IMR-90 (cell line): ENCODE results near the gene TGOLN2. TPM values are rescaled to one million over a fixed set of nuclear protein-coding genes. Genes with fewer than 3 reads are reported as not detected.

Experiments used
- ATAC-seq: fragments of 200-7000 bp; cut with Tn5 transposase; 2 replicates; pipeline ENCODE4 v1.9.1; 2020; ENCODE audit warnings: low read depth, mild to moderate bottlenecking, moderate library complexity
- BruUV-seq: library from RNA; stranded (reverse); fragments of 400-500 nt; replicated peaks from 2 replicates; lab custom pipeline; 2021; lab: Mats Ljungman, UMichigan
- CTCF ChIA-PET: fragments of 300-600 bp; formaldehyde crosslinking; extraction: SDS; loops from one replicate; lab custom pipeline; 2021; ENCODE audit warnings: antibody characterized with exemption; lab: Yijun Ruan, JAX
- POLR2A ChIA-PET: fragments of 300-600 bp; sonication (Branson Sonifier 250); formaldehyde crosslinking; loops from one replicate; lab custom pipeline; 2022; ENCODE audit warnings: antibody characterized with exemption; ENCODE audit not compliant: unreplicated experiment; lab: Charles Lee
- DNase-seq: peaks from one replicate; pipeline ENCODE4 v3.0.0; 2013
- H2AFZ ChIP-seq: replicated peaks from 2 replicates; pipeline ENCODE3; 2013; ENCODE audit warnings: low read length, mild to moderate bottlenecking; ENCODE audit not compliant: poor library complexity
- H2AK5ac ChIP-seq: 2 replicates; pipeline ENCODE4 v1.6.1; 2013; ENCODE audit warnings: low read depth, low read length, inconsistent platforms
- H2AK9ac ChIP-seq: replicated peaks from 2 replicates; pipeline ENCODE3; 2013; ENCODE audit warnings: mild to moderate bottlenecking, low read depth, low read length, moderate library complexity; ENCODE audit not compliant: poor library complexity
- H2BK120ac ChIP-seq: 2 replicates; pipeline ENCODE4 v1.6.1; 2013; ENCODE audit warnings: low read depth, low read length, inconsistent platforms
- H2BK15ac ChIP-seq: 3 replicates; pipeline ENCODE4 v1.6.1; 2013; ENCODE audit warnings: low read depth, low read length, inconsistent platforms
- H2BK20ac ChIP-seq: 2 replicates; pipeline ENCODE4 v1.6.1; 2013; ENCODE audit warnings: low read depth, mild to moderate bottlenecking, inconsistent platforms, low read length, moderate library complexity
- H2BK5ac ChIP-seq: 2 replicates; pipeline ENCODE4 v1.6.1; 2013; ENCODE audit warnings: mild to moderate bottlenecking, low read depth, low read length, inconsistent platforms; ENCODE audit not compliant: poor library complexity, severe bottlenecking
- H3K14ac ChIP-seq: replicated peaks from 2 replicates; pipeline ENCODE4 v1.6.1; 2013; ENCODE audit warnings: low read depth, low read length, inconsistent platforms
- H3K18ac ChIP-seq: 2 replicates; pipeline ENCODE4 v1.6.1; 2013; ENCODE audit warnings: low read depth, low read length, control low read depth
- H3K23ac ChIP-seq: 2 replicates; pipeline ENCODE4 v1.6.1; 2013; ENCODE audit warnings: low read depth, low read length, inconsistent platforms
- H3K27ac ChIP-seq: 2 replicates; pipeline ENCODE4 v1.5.1; 2013; ENCODE audit warnings: mild to moderate bottlenecking, control low read depth, low read length; ENCODE audit not compliant: insufficient read depth
- H3K27me3 ChIP-seq: 2 replicates; pipeline ENCODE4 v1.6.1; 2013; ENCODE audit warnings: low read length; ENCODE audit not compliant: control insufficient read depth, insufficient read depth
- H3K36me3 ChIP-seq: 2 replicates; pipeline ENCODE4 v1.6.1; 2013; ENCODE audit warnings: low read length, mixed read lengths; ENCODE audit not compliant: control insufficient read depth, insufficient read depth
- H3K4ac ChIP-seq: 2 replicates; pipeline ENCODE4 v1.6.1; 2013; ENCODE audit warnings: low read depth, low read length, inconsistent platforms
- H3K4me1 ChIP-seq: 2 replicates; pipeline ENCODE4 v1.6.1; 2013; ENCODE audit warnings: low read length, mixed read lengths; ENCODE audit not compliant: control insufficient read depth, insufficient read depth
- H3K4me2 ChIP-seq: 2 replicates; pipeline ENCODE4 v1.6.1; 2013; ENCODE audit warnings: low read depth, mild to moderate bottlenecking, control low read depth, low read length, moderate library complexity
- H3K4me3 ChIP-seq: 2 replicates; pipeline ENCODE4 v1.5.1; 2013; ENCODE audit warnings: low read depth, mild to moderate bottlenecking, control low read depth, low read length, moderate library complexity; ENCODE audit not compliant: insufficient read depth
- H3K56ac ChIP-seq: 2 replicates; pipeline ENCODE4 v1.6.1; 2013; ENCODE audit warnings: low read length, inconsistent platforms; ENCODE audit not compliant: insufficient read depth; ENCODE audit errors: extremely low read depth
- H3K79me1 ChIP-seq, 2 experiments: 2 replicates each; pipeline ENCODE4 v1.6.1; 2013; ENCODE audit warnings: low read length in 2 of 2, inconsistent platforms in 1 of 2, low read depth in 1 of 2
- H3K9ac ChIP-seq: 2 replicates; pipeline ENCODE4 v1.6.1; 2013; ENCODE audit warnings: low read depth, low read length, control low read depth
- H3K9me1 ChIP-seq: 2 replicates; pipeline ENCODE4 v1.6.1; 2013; ENCODE audit warnings: low read length, inconsistent platforms; ENCODE audit not compliant: insufficient read depth
- H3K9me3 ChIP-seq: 2 replicates; pipeline ENCODE4 v1.6.1; 2013; ENCODE audit warnings: low read length; ENCODE audit not compliant: control insufficient read depth, insufficient read depth
- H4K20me1 ChIP-seq: 2 replicates; pipeline ENCODE4 v1.6.1; 2013; ENCODE audit warnings: low read length, inconsistent platforms; ENCODE audit not compliant: insufficient read depth
- H4K5ac ChIP-seq: 2 replicates; pipeline ENCODE4 v1.6.1; 2013; ENCODE audit warnings: mild to moderate bottlenecking, low read depth, low read length, control low read depth
- H4K8ac ChIP-seq, 2 experiments: 2 replicates each; pipeline ENCODE4 v1.6.1; 2013; ENCODE audit warnings: low read depth in 2 of 2, low read length in 2 of 2, control low read depth in 1 of 2, inconsistent platforms in 1 of 2
- H4K91ac ChIP-seq: 2 replicates; pipeline ENCODE4 v1.6.1; 2013; ENCODE audit warnings: low read depth, low read length, inconsistent platforms; ENCODE audit not compliant: insufficient read depth
- CEBPB ChIP-seq: IDR thresholded peaks from 2 replicates; pipeline ENCODE4 v1.6.1; 2012; ENCODE audit warnings: low read depth, low read length, improper control_type of control experiment
- RFX5 ChIP-seq: IDR thresholded peaks from 2 replicates; pipeline ENCODE4 v1.8.0; 2012; ENCODE audit warnings: low read depth, mild to moderate bottlenecking, low read length, moderate library complexity
- USF2 ChIP-seq: fragments of 150-350 bp; IDR thresholded peaks from 2 replicates; pipeline ENCODE4 v1.6.1; 2017; ENCODE audit warnings: mild to moderate bottlenecking, antibody characterized with exemption, low read length, low read depth
- WGBS, 2 experiments: methylation state at CpG; one replicate each; pipeline versions ENCODE4 v1.1.5 to v1.1.7; 2013; ENCODE audit warnings: missing lambda C conversion rate in 2 of 2; ENCODE audit not compliant: insufficient read length in 1 of 2; ENCODE audit errors: extremely low coverage in 2 of 2; 5-methylcytosine and 5-hydroxymethylcytosine counted together
- dilution Hi-C: fragments of 300-500 bp; cut with HindIII; formaldehyde crosslinking; loops from one replicate; pipeline ENCODE4 v1.14.3; 2018; ENCODE audit warnings: low sequenced_read_pairs; ENCODE audit not compliant: unreplicated experiment
- in situ Hi-C: fragments of 300-500 bp; cut with MboI; formaldehyde crosslinking; loops from 3 replicates; pipeline ENCODE4 v1.14.3; 2019; ENCODE audit warnings: low sequenced_read_pairs, inconsistent platforms, mixed read lengths
- intact Hi-C: fragments of 100-400 bp; cut with micrococcal nuclease; formaldehyde crosslinking; loops from 2 replicates; pipeline ENCODE4 v1.10.0; 2022
- microRNA-seq, 2 experiments: library from miRNA; stranded (forward) in 1 of 2; unstranded in 1 of 2; fragments of 10-50 nt in 1 of 2; fragments of <30 nt in 1 of 2; gene quantifications in 1 of 2; microRNA quantifications in 1 of 2; one replicate each; pipeline versions ENCODE3 to v1.1.0; 2013 to 2020; ENCODE audit not compliant: insufficient read depth in 1 of 2, insufficient read length in 1 of 2, unreplicated experiment in 1 of 2
- polyA plus RNA-seq, 3 experiments: library from polyadenylated mRNA; depleted of rRNA; stranded (reverse); fragments of >200 nt; gene quantifications; 2 replicates each; pipeline ENCODE4 v1.2.3, GENCODE V29; 2012; ENCODE audit warnings: low replicate concordance in 1 of 3
- small RNA-seq, 5 experiments: library from RNA; depleted of rRNA; stranded (forward); fragments of <200 nt; gene quantifications; one replicate each; pipeline ENCODE3, GENCODE V24; 2012
- total RNA-seq: library from RNA; depleted of rRNA; stranded (reverse); fragments of >200 nt; gene quantifications from 2 replicates; pipeline ENCODE4 v1.2.3, GENCODE V29; 2012; rRNA removed

The TGOLN2 gene
- total and polyA plus RNA-seq, 2 of the 4 experiments (the other 2 are of a cell fraction): 57.7 to 92.3 TPM

GRCh38 chr2:85269959-85270358 lies 57.8 kb downstream of the TGOLN2 start:
- Histone ChIP-seq H2AK9ac (peak overlapping the region; percentile 56), H3K4ac (no peak overlapping the region), H2BK15ac (no peak overlapping the region), H3K79me1 (peaks cover 4 to 52% of the 10 kb centered on the region in 2 experiments; a peak in 3 of 4 replicates), H2BK120ac (no peak overlapping the region), H3K27me3 (no peaks in the 10 kb centered on the region), H3K4me2 (no peak overlapping the region), H3K27ac (no peak overlapping the region), H4K8ac (peak overlapping the region in 1 of 2 experiments; percentile 23; a peak in 1 of 4 replicates), H4K5ac (no peak overlapping the region), H4K91ac (no peak overlapping the region), H2BK20ac (no peak overlapping the region), H2AK5ac (no peak overlapping the region), H2BK5ac (no peak overlapping the region), H3K36me3 (no peaks in the 10 kb centered on the region), H3K23ac (peak overlapping the region; percentile 5; the same call in 1 of the 2 replicates), H4K20me1 (peaks cover 9% of the 10 kb centered on the region), H3K56ac (no peak overlapping the region), H3K9me1 (peaks cover 8% of the 10 kb centered on the region), H3K4me1 (peaks cover 19% of the 10 kb centered on the region), H3K4me3 (no peak overlapping the region), H3K9ac (no peak overlapping the region), H3K9me3 (no peaks in the 10 kb centered on the region), H3K14ac (no peak overlapping the region), H3K18ac (no peak overlapping the region), H2AFZ (no peak overlapping the region)
- CTCF ChIA-PET: interaction anchor here (1.0 kb wide), 1 partner anchor 31 kb away, joined by 3 read pairs; no protein-coding TSS in a partner anchor
- 80% methylated on average over 1 of the region's 6 CpGs; no CpG with 5 or more reads in 1 of the 2 experiments for WGBS, 2 experiments
- ATAC-seq (no peak), DNase-seq (peak; percentile 36)
- intact Hi-C loops: no loop called here
- dilution Hi-C loops: no loop called here
- no TSS peak for BruUV-seq
- in situ Hi-C loops: no loop called here
- no peak for TF ChIP-seq USF2
- TF ChIP-seq RFX5: no peak
- TF ChIP-seq CEBPB: no peak
- POLR2A ChIA-PET: no interaction called here

Small RNA genes lying within 50 kb of the gene (microRNA-seq; reads per million reads assigned to microRNA genes)
- not detected for gene AC062037.1 (ENCODE audit: insufficient read depth, insufficient read length)
- not detected for gene RF00019 (ENCODE audit: insufficient read depth, insufficient read length)
- not detected for gene RN7SL113P (ENCODE audit: insufficient read depth, insufficient read length)

Small RNA genes lying within 50 kb of the gene (small RNA-seq; reads per million reads assigned to genes)
- gene AC062037.1 (0 reads per million in 5 experiments), gene RF00019 (0 reads per million in 5 experiments), gene RN7SL113P (0 reads per million in 5 experiments)

Other genes with a start within 250 kb of the TGOLN2 start
- gene TCF7L1, start 194.6 kb downstream of the TGOLN2 start, total RNA-seq: 0.72 and 1.1 TPM in 2 replicates
- gene TCF7L1, start 194.6 kb downstream of the TGOLN2 start, polyA plus RNA-seq (2012; rRNA removed): 9.5 and 11.1 TPM in 2 replicates
- gene RETSAT, start 26.5 kb upstream of the TGOLN2 start, total RNA-seq: 25.0 and 32.3 TPM in 2 replicates
- 22.8 and 25.6 TPM in 2 replicates for gene RETSAT, start 26.5 kb upstream of the TGOLN2 start, polyA plus RNA-seq (2012; rRNA removed)
- gene ELMOD3, start 26.8 kb upstream of the TGOLN2 start, total RNA-seq: 10.8 and 13.1 TPM in 2 replicates
- 19.2 and 20.7 TPM in 2 replicates for gene ELMOD3, start 26.8 kb upstream of the TGOLN2 start, polyA plus RNA-seq (2012; rRNA removed)
- gene CAPG, start 82.4 kb upstream of the TGOLN2 start, total RNA-seq: 53.3 and 79.9 TPM in 2 replicates
- 98.3 and 122 TPM in 2 replicates for gene CAPG, start 82.4 kb upstream of the TGOLN2 start, polyA plus RNA-seq (2012; rRNA removed)
- gene SH2D6, start 90.7 kb upstream of the TGOLN2 start, total RNA-seq: 0.36 TPM in 1 of 2 replicates, not detected in the other
- gene SH2D6, start 90.7 kb upstream of the TGOLN2 start, polyA plus RNA-seq (2012; rRNA removed): 0.32 and 0.37 TPM in 2 replicates
- 94.1 and 98.9 TPM in 2 replicates for gene MAT2A, start 211.2 kb upstream of the TGOLN2 start, total RNA-seq
- gene MAT2A, start 211.2 kb upstream of the TGOLN2 start, polyA plus RNA-seq (2012; rRNA removed): 158 and 223 TPM in 2 replicates
- 31.9 and 35.0 TPM in 2 replicates for gene GGCX, start 233.5 kb upstream of the TGOLN2 start, total RNA-seq
- gene GGCX, start 233.5 kb upstream of the TGOLN2 start, polyA plus RNA-seq (2012; rRNA removed): 37.0 and 39.4 TPM in 2 replicates
- 0.83 and 0.90 TPM in 2 replicates for gene VAMP8, start 249.6 kb upstream of the TGOLN2 start, total RNA-seq
- 1.7 and 1.9 TPM in 2 replicates for gene VAMP8, start 249.6 kb upstream of the TGOLN2 start, polyA plus RNA-seq (2012; rRNA removed)